Measurements from ENCODE around the gene STXBP6.

GRCh38 chr14:25006961-25007795, 42.8 kb downstream of the STXBP6 start:
- no peak for TF ChIP-seq TAF1 (IDR thresholded peaks at IDR 0.05; ENCODE audit: borderline replicate concordance, low read depth, low read length)
- TF ChIP-seq POLR2A (IDR thresholded peaks at IDR 0.05; ENCODE audit: low read depth, low read length) = no peak

Measured in GM12892 (cell line).